Stimulated activated memory B cell treated with anti-CD40 and anti-IgM and Interleukin-4, amounts not matched to agents 10 μg/mL and 1 μg/mL and 100 μg/mL, for 72 hours (primary cell): ENCODE measurements around the gene PROK2.

ENCODE experiments used
- ATAC-seq: fragments of 150-1000 bp; cut with Tn5 transposase; 2 replicates; pipeline ENCODE4 v1.10.0; 2021
- H3K27ac Mint-ChIP-seq: one replicate; pipeline ENCODE4 v1.8.0; 2022; ENCODE audit warnings: mild to moderate bottlenecking, mixed read lengths
- H3K27me3 Mint-ChIP-seq: one replicate; pipeline ENCODE4 v1.8.0; 2022; ENCODE audit warnings: mixed read lengths
- H3K36me3 Mint-ChIP-seq: one replicate; pipeline ENCODE4 v1.8.0; 2022; ENCODE audit warnings: mixed read lengths
- H3K4me1 Mint-ChIP-seq: one replicate; pipeline ENCODE4 v1.8.0; 2022; ENCODE audit warnings: mixed read lengths
- H3K4me3 Mint-ChIP-seq: one replicate; pipeline ENCODE4 v1.8.0; 2022; ENCODE audit warnings: mild to moderate bottlenecking, moderate library complexity, mixed read lengths
- H3K9me3 Mint-ChIP-seq: one replicate; pipeline ENCODE4 v1.8.0; 2022; ENCODE audit warnings: mixed read lengths

The PROK2 gene

DNA sequence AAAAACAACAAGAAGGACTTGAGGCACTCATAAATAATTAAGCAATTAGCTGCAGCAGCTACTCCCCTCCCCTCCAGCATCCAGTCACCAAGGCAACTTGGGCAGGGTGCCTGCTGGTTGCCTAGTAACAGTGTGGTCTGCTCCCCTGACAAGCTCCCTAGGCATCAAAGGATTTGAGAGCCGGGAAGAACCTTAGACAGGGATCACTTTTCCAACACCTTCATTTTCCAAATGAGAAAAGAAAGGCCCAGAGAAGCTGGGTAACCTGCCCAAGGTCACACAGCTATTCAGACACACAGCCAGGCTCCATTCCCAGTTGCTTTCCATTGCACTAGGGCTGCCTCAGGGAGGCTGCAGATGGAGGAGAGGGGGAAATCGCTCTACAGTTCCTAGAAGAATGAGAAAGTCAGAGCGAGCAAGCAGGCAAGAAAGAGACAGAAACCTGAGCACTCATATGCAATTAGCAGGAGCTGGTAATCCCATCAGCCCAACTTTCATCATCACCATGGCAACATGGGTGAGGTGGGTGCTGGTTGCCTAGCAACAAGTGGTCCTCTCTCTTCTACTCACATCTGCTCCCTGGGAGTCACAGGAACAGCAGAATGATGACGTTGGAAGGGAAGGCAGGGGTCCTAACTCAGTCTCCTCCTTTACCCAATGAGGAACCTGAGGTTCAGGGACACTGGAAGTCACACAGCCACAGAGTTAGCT is 56.2 kb downstream of the PROK2 start:
- no peaks in the 10 kb centered on the region for H3K36me3 Mint-ChIP-seq
- peaks cover 22% of the 10 kb centered on the region for H3K4me1 Mint-ChIP-seq
- peaks cover 50% of the 10 kb centered on the region for H3K27me3 Mint-ChIP-seq
- no peaks in the 10 kb centered on the region for H3K9me3 Mint-ChIP-seq
- no peak overlapping the region for H3K4me3 Mint-ChIP-seq
- ATAC-seq: no peak
- no peak overlapping the region for H3K27ac Mint-ChIP-seq

DNA sequence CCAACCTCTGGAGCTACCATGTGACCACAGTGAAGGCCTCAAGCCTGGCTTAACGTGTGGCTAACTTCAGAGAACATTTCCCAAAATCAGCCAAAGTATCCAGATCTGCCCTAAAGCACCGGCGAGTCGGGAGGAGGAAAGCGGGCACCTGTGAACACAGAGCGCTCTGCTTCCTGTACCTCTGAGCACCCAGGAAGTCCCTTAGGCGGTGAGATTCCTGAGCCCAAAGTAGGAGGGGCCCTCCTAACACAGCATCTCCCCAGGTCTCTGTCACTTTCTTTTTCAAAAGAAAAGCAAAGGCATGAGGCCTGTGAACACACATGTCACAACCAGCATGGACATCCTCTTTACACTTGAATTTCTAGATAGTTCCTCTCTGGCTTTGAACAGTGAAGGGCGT is 58.8 kb downstream of the PROK2 start:
- Mint-ChIP-seq H3K4me1 (peaks cover 33% of the 10 kb centered on the region), H3K27me3 (peaks cover 45% of the 10 kb centered on the region), H3K9me3 (no peaks in the 10 kb centered on the region), H3K4me3 (peak overlapping the region; percentile 59), H3K27ac (no peak overlapping the region), H3K36me3 (no peaks in the 10 kb centered on the region)
- no peak for ATAC-seq

DNA sequence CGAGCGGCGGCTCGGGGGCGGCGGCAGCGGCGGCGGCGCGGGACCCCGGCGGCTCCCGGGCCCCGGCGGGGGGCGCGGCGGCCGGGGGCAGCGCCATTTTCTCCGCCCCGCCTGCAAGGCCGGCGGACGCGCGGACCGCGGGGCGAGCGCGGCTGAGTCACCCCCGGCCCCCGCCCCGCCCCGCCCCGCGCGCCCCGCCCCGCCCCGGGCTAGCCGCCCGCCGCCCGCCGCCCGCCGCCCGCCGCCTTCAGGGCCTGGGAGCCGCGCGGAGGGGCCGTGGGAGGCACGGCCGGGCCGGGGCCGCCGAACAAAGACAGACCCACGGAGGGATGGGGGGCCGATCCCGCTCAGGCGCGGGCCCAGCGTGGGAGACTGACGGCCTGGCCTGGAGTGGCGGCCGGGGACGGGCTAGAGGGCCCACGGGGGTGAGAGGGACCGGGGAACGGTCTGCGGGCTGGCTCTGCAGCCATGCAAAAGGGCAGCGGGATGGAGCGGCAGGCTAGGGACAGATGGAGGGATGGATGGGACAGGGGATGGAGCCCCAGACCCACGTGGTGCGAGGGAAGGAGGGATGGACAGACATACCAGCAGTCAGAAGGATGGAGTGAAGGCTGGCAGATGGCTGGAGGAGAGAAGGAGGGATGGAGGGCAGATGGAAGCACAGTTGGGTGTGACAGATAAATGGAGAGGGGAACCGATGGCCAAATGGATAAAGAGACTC is 59.5 kb downstream of the PROK2 start, which contains the start of gene EIF4E3:
Gene EIF4E3, minus strand, starts transcription at position 132 of the 721 bp plus-strand sequence. Its CDS starts 35 bp downstream, at position 97.
- Mint-ChIP-seq H3K27ac (no peak within 1 kb of the TSS), H3K9me3 (no peaks in the 10 kb centered on the region), H3K4me3 (peak within 1 kb of the TSS; percentile 74), H3K4me1 (peaks cover 33% of the 10 kb centered on the region), H3K27me3 (peaks cover 47% of the 10 kb centered on the region), H3K36me3 (no peaks in the 10 kb centered on the region)
- peak; percentile 73 for ATAC-seq

DNA sequence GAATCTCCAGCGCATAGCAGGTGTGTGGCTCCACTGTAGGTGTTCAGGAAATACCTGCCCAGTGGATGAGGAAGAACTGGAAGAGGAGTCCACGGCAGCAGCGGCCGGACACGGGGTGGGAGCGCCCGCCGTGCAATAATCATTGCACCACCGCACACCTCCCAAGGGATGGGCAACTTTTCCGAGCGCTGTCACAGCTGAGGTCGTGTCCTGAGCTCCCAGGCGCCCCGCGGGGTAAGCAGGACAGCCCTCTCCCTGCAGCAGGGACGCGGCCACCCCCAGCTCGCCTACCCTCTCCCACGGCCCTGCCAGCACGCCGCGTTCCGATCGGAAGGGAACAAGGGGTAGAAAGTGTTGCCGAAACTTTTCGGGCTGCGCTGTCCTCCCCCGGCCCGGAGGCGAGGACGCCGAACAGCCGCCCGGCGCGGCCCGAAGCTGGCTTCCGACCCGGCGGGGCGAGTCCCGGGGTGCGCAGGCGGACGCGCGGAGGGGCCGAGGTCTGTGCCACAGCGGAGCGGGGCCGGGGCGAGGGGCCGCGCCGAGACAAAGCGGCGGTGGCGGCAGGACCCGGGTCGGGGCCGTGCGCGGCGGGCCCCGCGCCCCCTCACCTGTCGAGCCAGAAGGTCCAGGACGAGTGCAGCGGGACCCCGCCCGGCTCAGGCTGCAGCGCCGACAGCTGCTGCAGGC is 60.2 kb downstream of the PROK2 start:
- Mint-ChIP-seq H3K4me1 (peaks cover 28% of the 10 kb centered on the region), H3K4me3 (peak overlapping the region; percentile 74), H3K36me3 (no peaks in the 10 kb centered on the region), H3K9me3 (no peaks in the 10 kb centered on the region), H3K27ac (no peak overlapping the region), H3K27me3 (peaks cover 51% of the 10 kb centered on the region)
- peak; percentile 73 for ATAC-seq

DNA sequence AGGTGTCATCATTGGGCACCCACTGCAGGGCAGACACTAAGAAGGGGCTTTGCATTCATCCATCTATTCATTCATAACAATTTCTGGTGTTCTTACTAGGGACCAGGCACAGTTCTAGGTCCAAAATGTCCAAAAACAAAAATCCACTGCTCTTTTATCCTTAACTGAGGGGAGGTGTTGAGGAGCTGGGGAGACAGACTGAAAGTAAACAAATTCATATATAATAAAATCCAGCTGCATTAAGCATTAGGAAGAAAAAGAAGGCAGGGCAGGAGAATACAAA is 60.8 kb downstream of the PROK2 start:
- no peaks in the 10 kb centered on the region for H3K36me3 Mint-ChIP-seq
- H3K9me3 Mint-ChIP-seq: no peaks in the 10 kb centered on the region
- peak overlapping the region; percentile 74 for H3K4me3 Mint-ChIP-seq
- H3K4me1 Mint-ChIP-seq: peaks cover 27% of the 10 kb centered on the region
- no peak overlapping the region for H3K27ac Mint-ChIP-seq
- ATAC-seq: no peak
- peaks cover 56% of the 10 kb centered on the region for H3K27me3 Mint-ChIP-seq

DNA sequence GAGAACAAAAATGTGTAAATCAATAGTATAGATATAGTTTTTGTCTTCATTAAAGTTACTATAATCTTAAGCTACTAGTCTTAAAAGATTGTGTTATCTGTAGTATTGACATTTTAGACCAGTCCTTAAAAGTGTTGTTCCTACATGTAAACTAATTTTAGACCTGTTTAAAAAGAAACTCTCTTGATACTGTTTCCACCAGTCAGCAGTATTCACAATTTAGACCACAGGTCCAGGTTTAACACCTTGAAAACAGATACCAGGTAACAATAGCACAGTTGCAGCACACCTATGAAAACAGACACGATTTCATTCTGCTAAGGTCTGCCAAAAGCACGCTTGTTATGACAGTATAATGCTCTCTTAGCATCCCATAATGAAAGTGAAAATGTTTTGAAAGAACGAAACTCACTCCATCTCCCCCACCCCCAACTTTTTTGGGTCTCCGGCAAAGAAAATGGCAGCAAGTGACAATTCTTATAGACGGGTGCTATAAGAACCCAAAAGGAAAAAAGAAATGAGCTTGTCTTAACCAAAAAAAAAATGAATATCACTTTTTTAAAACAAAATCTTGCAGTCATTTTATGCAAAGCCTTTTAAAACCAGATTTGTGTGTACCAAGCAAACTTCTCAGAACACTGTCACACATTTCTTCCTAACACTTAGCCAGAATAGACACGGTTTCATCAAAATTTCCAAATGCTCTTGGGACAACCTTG is 61.3 kb downstream of the PROK2 start:
- peaks cover 27% of the 10 kb centered on the region for H3K4me1 Mint-ChIP-seq
- no peaks in the 10 kb centered on the region for H3K9me3 Mint-ChIP-seq
- no peaks in the 10 kb centered on the region for H3K36me3 Mint-ChIP-seq
- no peak for ATAC-seq
- H3K4me3 Mint-ChIP-seq: peak overlapping the region; percentile 74
- peaks cover 56% of the 10 kb centered on the region for H3K27me3 Mint-ChIP-seq
- H3K27ac Mint-ChIP-seq: no peak overlapping the region

DNA sequence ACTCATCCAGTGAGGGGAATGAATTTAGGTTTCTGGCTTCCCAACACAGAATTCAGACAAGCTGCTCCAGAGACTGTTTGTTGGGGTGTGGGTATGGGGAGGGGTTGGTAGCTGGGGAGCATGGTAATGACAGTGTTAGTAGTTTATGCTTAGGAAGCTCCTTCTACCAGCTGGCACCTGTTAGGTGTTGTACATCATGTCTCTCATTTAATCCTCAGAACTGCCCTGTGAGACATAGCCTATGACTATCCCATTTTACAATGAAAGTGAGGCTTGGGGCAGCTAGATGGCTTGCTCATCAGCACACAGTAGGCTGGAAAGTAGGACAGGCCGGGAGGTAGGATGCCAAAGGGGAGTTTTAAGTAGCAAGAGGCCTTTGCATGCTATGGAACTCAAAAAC is 62.3 kb downstream of the PROK2 start:
- no peak for ATAC-seq
- Mint-ChIP-seq H3K4me3 (no peak overlapping the region), H3K4me1 (peaks cover 27% of the 10 kb centered on the region), H3K27me3 (peaks cover 49% of the 10 kb centered on the region), H3K27ac (no peak overlapping the region), H3K9me3 (no peaks in the 10 kb centered on the region), H3K36me3 (no peaks in the 10 kb centered on the region)
